Fibroblast of peridontal ligament (primary cell): ENCODE results near the gene LSAMP.

Source experiments
- DNase-seq: peaks from one replicate; pipeline ENCODE4 v3.0.0-alpha.2; 2010; ENCODE audit errors: extremely low read depth

The LSAMP gene

DNA sequence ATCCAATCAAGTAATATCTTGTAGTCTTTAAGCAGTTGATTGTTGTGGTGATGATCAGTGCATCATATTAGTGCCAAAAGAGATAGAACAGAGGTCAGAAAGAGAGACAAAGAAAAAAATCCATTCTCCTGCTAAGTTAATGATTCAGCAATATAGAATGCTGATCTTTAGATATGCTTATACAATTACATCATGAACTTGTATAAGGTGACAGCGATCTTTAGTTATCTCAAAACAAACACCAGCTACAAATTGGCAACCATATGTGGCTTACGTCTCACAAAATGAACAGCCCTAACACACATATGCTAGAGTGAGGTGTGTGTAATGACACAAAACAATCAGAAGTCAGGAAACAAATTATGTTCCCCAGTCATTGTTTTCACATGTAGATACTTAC is 12.5 kb downstream of the LSAMP start:
- no peak for DNase-seq

DNA sequence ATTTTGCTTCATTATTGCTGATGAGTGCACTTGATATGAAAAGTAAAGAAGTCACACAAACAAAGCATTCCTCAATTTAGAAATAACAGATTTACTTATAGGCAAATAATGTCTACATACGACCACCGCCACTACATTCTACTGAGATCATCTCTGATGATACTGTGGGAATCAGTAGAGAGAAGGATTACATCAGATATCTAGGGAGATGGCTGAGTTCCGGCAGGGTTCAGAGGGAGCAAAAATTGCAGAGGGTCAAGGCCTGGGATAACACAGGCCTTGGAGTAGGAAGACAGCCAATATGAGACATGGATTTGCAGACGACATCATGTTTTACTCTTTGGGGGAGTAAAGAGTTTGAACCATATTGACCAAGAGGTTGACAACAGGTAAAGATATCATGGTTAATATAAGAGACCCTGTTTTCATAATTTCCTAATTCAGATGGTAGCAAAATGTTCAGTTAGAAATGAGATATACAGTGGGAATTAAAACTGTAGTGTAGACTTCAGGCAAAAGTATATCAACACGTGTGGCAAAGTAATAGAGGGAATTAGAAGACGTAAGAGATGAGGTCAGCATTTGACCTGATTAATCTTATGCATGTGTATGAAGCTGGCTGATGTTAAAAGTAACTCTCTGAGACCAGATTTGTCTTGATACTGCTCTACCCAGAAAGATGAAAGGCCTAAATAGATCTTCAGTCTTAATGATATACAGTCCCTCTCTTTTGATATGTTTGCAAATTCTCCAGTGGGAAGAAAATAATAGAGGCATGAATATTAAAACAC is 15.6 kb downstream of the LSAMP start:
- DNase-seq = no peak

DNA sequence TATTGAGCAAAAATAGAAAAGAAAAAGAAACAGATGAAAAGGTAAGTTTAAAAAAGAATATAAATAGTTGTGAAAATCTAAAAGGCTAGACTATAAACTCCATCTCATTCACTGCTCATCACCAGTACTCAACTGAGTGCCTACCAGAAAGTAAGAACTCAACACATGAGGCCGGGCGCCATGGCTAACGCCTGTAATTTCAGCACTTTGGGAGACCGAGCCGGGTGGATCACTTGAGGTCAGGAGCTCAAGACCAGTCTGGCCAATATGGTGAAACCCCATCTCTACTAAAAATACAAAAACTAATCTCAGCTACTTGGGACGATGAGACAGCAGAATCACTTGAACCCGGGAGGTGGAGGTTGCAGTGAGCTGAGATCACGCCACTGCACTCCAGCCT is 19.3 kb downstream of the LSAMP start:
- no peak for DNase-seq

GRCh38 chr3:116425126-116425525 is 20.2 kb downstream of the LSAMP start:
- DNase-seq = no peak

- DNase-seq = no peak
Observed at GRCh38 chr3:116423945-116424344, 21.3 kb downstream of the LSAMP start.

GRCh38 chr3:116423374-116423773 is 21.9 kb downstream of the LSAMP start:
- DNase-seq = peak; percentile 7

- no peak for DNase-seq
Observed at GRCh38 chr3:116417151-116417550, 28.1 kb downstream of the LSAMP start.

GRCh38 chr3:116413319-116413718 is 32.0 kb downstream of the LSAMP start:
- DNase-seq = no peak

DNA sequence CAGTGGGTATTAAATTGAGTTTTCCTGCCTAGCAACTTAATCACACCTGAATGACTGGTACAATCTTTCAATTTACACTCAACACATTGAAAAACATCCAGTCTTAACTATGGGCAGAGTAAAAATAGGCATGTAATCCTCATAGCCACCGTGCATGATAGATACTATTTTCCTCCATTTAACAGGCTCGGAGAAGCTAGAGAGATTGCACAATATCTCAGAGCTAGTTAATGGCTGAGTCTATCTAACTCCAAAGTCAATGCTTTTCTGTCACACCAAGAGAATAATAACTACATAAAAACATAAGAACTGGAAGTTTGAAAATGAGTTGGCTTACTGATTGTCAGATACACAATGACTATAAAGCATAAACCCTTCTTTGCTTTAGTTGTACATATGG is 36.8 kb downstream of the LSAMP start:
- no peak for DNase-seq

GRCh38 chr3:116405231-116405630 is 40.1 kb downstream of the LSAMP start:
- no peak for DNase-seq

GRCh38 chr3:116399701-116400226 is 45.5 kb downstream of the LSAMP start:
- peak; percentile 21 for DNase-seq

DNA sequence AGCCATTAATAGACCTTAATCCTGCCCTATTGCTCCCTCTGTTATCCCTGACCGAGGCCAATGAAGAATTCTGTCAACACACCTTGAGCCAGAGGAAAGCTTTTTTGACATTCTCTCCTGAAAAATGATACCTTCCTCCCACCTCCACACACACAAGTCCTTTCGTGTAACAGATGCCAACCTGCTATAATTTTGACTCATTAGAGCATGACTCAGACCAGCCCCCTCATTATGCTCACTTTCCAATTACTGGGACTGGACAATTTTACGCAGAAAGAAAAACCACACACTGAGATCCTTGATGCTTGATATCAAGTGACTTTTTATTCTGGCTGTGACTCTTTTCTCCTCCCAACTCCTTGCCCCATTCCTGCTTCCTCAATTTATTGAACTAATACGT is 50.9 kb downstream of the LSAMP start:
- DNase-seq = no peak

- DNase-seq = no peak
Observed at GRCh38 chr3:116393199-116393598, 52.1 kb downstream of the LSAMP start.

DNA sequence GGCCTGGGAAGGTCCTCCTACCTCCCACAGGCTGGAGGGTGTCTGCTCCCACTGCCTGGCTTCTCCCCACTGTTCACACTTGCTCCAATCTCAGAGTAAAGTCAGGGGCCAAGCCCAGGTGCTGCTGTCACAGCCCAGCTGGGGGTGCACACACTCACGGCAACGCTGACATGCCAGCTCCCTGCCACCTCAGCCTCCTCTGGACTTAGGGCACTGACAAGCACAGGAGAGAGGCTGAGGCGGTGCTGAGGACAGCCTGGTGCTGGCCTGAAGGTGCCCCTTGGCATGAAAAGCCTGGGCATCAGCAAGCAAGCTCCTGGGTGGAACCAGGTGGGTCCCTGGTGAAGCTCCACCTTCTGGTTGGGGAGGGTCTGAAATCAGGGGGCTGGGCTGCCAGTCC is 53.0 kb downstream of the LSAMP start:
- DNase-seq = no peak

- no peak for DNase-seq
Observed at GRCh38 chr3:116391296-116392201, 53.7 kb downstream of the LSAMP start.

DNA sequence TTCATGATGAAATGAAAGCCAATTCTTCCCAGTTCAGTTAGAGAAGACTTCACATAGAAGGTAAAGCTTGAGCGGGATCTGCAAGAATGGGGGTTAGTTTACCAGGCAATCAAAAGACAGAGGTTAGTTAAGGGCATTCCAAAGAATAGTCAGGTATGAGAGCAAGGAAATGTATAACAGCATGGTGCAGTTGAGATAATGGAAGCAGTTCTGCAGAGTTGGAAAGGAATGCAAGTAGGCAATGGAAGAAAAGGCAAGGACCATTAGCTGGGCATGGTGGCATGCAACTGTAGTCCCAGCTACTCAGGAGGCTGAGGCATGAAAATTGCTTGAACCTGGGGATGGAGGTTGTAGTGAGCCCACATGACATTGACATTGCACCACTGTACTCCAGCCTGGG is 55.0 kb downstream of the LSAMP start:
- no peak for DNase-seq

DNA sequence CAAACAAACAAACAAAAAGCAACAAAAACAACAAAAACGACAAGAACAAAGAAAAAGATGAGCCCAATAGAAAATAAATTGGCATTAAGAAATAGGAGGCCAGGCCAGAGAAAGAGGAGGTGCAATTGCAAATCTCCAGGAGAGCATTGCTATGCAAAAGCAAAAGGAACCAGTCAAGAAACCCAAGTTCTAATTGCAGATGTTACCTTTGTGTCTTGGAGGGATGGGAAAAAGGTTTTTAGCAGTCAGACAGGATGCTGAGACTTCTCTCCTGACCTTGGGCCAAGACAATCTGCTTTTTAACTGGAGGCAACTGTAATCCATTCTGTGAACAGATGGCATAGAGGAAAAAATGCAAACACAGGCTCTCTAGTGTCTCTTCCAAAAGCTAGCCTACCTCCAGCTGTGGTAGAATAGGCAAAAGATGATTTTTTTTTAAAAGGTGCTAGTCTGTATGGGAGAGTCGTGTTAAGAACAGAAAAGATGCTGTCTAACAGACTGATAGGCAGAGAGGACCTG is 56.4 kb downstream of the LSAMP start:
- DNase-seq = peak; percentile 1

GRCh38 chr3:116386168-116386567 is 59.1 kb downstream of the LSAMP start:
- DNase-seq = no peak

DNA sequence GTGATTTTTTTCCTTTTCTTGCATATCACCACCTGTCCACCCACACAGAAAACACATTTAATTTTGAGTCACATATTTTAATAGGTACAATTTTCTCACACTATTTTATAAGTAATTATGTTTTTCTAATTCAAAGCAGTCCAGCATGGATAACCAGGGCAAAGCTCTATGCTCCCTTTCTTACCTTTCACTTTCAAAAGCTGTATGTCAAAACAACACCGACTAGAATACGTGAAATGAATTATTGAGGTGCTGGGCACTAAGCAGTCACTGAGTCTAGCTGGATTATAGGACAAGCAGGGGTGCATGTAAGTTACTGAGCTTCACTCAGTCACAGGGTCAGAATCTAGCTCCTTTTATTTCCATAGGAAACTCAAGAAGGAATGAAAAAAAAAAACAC is 60.6 kb downstream of the LSAMP start:
- no peak for DNase-seq

DNA sequence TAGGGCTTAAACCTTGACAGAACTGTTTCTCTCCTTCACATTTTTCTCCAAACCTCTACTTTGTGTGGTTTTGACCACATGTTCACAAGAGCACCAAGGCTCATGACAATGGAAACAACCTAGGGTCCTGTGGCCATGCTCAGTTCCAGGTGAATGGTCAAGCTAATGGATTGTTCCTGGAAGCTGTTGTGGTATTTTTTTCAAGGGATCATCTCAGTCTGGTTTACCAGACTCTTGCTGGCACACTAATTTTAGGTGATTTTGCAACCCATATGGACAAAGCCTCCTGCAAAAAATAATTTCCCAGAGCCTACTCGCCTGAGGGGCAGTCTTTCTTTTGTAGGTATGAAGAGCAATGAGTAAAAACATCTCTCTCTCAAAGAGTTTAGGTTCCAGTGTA is 67.2 kb downstream of the LSAMP start:
- no peak for DNase-seq

DNA sequence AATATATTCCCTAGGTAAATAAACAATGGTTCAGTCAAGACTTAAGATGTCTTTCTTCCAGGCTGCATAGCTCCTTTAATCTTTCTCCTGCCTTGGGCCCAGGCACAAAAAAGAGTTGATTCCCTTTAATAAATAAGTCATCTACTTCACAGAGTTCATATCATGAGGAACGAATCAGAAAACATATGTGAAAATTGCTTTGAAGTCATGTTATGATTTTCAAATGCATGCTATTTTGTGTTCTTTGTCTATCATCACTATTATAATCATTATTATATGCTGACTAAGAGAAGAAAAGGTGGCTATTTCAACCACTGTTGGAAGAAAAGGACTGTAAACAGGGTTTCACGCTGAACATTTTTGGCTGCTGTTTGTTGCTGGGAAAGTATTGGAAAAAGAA is 70.4 kb downstream of the LSAMP start:
- DNase-seq = no peak

DNA sequence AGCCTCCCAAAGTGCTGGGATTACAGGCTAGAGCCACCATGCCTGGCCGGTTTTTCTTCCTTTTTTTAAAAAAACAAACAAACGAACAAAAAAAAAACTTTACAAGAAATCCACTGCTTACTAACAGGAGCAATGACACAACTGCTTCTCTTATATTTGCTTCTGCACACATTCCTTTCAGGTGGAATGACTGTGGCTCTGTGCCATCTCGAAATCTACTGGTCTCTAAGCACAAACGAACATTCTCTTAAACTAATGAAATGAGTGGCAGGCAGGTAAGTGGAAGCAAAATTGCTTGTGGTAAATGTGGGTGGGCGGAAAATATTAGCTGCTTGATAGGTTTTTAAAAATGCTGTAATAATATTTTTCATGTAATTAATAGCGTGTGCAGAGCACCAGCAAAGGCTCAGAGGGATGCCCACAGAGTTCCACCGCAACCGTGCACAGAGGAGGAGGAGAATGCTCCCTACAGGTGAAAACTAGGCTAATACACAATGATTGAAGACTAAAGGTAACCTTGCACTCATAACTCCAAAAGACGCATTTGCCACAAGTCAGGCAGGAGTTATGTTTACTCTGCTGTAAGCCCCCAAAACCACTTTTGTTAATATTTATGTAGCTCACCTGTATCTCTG is 77.4 kb downstream of the LSAMP start:
- no peak for DNase-seq
